ENCODE results near the gene COX15.

DNA sequence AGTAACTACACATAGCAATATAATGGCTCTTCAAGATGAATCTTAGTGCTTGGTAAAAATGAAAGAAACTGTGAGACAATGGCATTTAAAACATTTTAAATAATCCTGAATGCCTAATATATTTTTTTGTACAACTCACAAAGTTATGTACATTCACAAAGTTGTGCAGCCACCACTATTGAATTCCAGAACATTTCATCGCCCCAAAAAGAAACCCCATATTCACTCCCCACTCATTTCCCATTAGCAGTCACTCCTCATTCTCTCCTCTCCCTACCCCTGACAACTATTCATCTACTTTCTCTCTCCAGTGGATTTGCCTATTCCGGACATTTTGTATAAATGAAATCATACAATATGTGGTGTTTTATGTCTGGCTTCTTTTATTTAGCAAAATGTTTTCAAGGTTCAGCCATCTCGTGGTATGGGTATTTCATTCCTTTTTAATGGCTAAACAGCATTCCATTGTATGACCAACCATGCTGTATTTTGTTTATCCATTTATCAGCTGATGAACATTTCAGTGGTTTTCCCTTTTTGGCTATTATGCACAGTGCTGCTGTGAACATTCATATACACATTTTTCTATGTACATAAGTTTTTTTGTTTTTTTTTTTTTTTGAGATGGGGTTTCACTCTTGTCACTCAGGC, 37.9 kb downstream of the COX15 start:
- TF ChIP-seq POLR2A (IDR thresholded peaks at IDR 0.05), result no peak
- no peak for TF ChIP-seq CTCF (IDR thresholded peaks at IDR 0.05)
